Measurements from ENCODE around the gene ASB2. TPM values are rescaled to one million over a fixed set of nuclear protein-coding genes. Genes with fewer than 3 reads are reported as not detected.

The ASB2 gene
- 1.8 and 3.0 TPM in 2 replicates for total RNA-seq (2014; rRNA removed; shearing (Covaris generic))

- no peak for DNase-seq (ENCODE audit: low read depth)
Measured at GRCh38 chr14:93976477-93977057, at the start of gene ASB2. ASB2 (minus strand) TSS chr14:93976570; CDS start chr14:93964539, 12,031 bp downstream.

- DNase-seq (ENCODE audit: low read depth), result no peak
Measured at GRCh38 chr14:94025720-94026119, 49.4 kb upstream of the ASB2 start.

- DNase-seq (ENCODE audit: low read depth), result no peak
Measured at GRCh38 chr14:94024549-94024948, 48.2 kb upstream of the ASB2 start.

- DNase-seq (ENCODE audit: low read depth), result no peak
Measured at GRCh38 chr14:94022532-94023411, 46.4 kb upstream of the ASB2 start.

- DNase-seq (ENCODE audit: low read depth), result peak; percentile 35
Measured at GRCh38 chr14:94021416-94022157, 45.2 kb upstream of the ASB2 start.

GRCh38 chr14:94021001-94021400, 44.6 kb upstream of the ASB2 start:
- peak; percentile 80 for DNase-seq (ENCODE audit: low read depth)

GRCh38 chr14:94020267-94020666, 43.9 kb upstream of the ASB2 start:
- DNase-seq (ENCODE audit: low read depth), result no peak

- no peak for DNase-seq (ENCODE audit: low read depth)
Measured at GRCh38 chr14:94019329-94019728, 43.0 kb upstream of the ASB2 start.

GRCh38 chr14:94018308-94018707, 41.9 kb upstream of the ASB2 start:
- DNase-seq (ENCODE audit: low read depth), result no peak

- no peak for DNase-seq (ENCODE audit: low read depth)
Measured at GRCh38 chr14:94016446-94016976, 40.1 kb upstream of the ASB2 start.

GRCh38 chr14:94015223-94015622, 38.9 kb upstream of the ASB2 start:
- no peak for DNase-seq (ENCODE audit: low read depth)

GRCh38 chr14:94014382-94014781, 38.0 kb upstream of the ASB2 start:
- no peak for DNase-seq (ENCODE audit: low read depth)

- no peak for DNase-seq (ENCODE audit: low read depth)
Measured at GRCh38 chr14:94011795-94012194, 35.4 kb upstream of the ASB2 start.

- DNase-seq (ENCODE audit: low read depth), result no peak
Measured at GRCh38 chr14:94010625-94011024, 34.3 kb upstream of the ASB2 start.

GRCh38 chr14:94009767-94010166, 33.4 kb upstream of the ASB2 start:
- peak; percentile 73 for DNase-seq (ENCODE audit: low read depth)

GRCh38 chr14:94008234-94008633, 31.9 kb upstream of the ASB2 start:
- DNase-seq (ENCODE audit: low read depth), result no peak

GRCh38 chr14:94005324-94006073, 29.1 kb upstream of the ASB2 start:
- no peak for DNase-seq (ENCODE audit: low read depth)

GRCh38 chr14:94004015-94004414, 27.6 kb upstream of the ASB2 start:
- no peak for DNase-seq (ENCODE audit: low read depth)

GRCh38 chr14:94003397-94003796, 27.0 kb upstream of the ASB2 start:
- no peak for DNase-seq (ENCODE audit: low read depth)

GRCh38 chr14:94001501-94002396, 25.4 kb upstream of the ASB2 start:
- peak; percentile 77 for DNase-seq (ENCODE audit: low read depth)
